Esophagus squamous epithelium (tissue), 4 donors: ENCODE results near the gene DCAF5.

Experiments used
- POLR2A ChIP-seq, 4 donors: fragments of 450-650 bp; IDR thresholded peaks; one replicate each; pipeline ENCODE4 v1.6.1; 2017; ENCODE audit warnings: antibody characterized with exemption in 4 of 4, mild to moderate bottlenecking in 4 of 4, moderate library complexity in 3 of 4
- TF ChIP-seq, protein P1 (sequence below), 6 experiments: fragments of 450-650 bp in 4 of 6; fragments of 200-600 bp in 2 of 6; sonication (generic) in 2 of 6; IDR thresholded peaks; one replicate each; pipeline ENCODE4 v1.5.1; 2016 to 2019; ENCODE audit warnings: antibody characterized with exemption in 6 of 6, mild to moderate bottlenecking in 4 of 6, moderate library complexity in 4 of 6

DNA sequence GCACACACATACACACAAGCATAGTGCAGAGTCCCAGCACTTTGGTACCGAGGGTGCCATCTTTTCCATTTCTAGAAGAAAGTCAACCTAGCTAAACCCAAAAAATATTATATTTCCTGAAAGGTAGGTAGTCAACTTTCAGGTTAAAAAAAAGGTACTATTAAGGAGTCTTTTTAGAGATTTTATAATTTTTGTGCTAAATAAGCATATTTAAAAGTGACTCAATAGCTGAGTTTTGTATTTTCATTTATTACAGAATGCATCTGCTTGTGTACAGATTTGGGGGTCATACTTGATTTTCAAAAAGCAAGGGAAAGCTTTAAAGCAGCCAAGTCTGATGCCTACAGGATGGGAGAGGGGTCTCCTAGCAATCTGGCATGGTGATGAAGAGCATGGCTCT is 34.6 kb downstream of the DCAF5 start:
- TF ChIP-seq, protein P1, sequence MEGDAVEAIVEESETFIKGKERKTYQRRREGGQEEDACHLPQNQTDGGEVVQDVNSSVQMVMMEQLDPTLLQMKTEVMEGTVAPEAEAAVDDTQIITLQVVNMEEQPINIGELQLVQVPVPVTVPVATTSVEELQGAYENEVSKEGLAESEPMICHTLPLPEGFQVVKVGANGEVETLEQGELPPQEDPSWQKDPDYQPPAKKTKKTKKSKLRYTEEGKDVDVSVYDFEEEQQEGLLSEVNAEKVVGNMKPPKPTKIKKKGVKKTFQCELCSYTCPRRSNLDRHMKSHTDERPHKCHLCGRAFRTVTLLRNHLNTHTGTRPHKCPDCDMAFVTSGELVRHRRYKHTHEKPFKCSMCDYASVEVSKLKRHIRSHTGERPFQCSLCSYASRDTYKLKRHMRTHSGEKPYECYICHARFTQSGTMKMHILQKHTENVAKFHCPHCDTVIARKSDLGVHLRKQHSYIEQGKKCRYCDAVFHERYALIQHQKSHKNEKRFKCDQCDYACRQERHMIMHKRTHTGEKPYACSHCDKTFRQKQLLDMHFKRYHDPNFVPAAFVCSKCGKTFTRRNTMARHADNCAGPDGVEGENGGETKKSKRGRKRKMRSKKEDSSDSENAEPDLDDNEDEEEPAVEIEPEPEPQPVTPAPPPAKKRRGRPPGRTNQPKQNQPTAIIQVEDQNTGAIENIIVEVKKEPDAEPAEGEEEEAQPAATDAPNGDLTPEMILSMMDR (IDR thresholded peaks at IDR 0.05): no peak
- no peak for TF ChIP-seq POLR2A (IDR thresholded peaks at IDR 0.05)
